Stimulated activated CD4-positive, alpha-beta T cell treated with anti-CD3 and anti-CD28 coated beads, Interleukin-15, amount 100 ng/mL, for 1 hour (primary cell): Measurements from ENCODE around the gene DUSP2.

Experiments used
- DNase-seq, 2 donors: peaks; one replicate each; pipeline ENCODE4 v3.0.0-alpha.2; 2020; ENCODE audit warnings: low read depth in 1 of 2, low spot score in 1 of 2

DUSP2 gene

GRCh38 chr2:96145036-96145847 lies at the start of gene DUSP2:
Gene DUSP2, minus strand, starts transcription at chr2:96145440. Its CDS starts 86 bp downstream, at chr2:96145354.
- peak; percentile 87 to 90 for DNase-seq

GRCh38 chr2:96191937-96192670 lies 46.9 kb upstream of the DUSP2 start:
- DNase-seq = no peak

- DNase-seq = no peak
Observed at GRCh38 chr2:96188821-96189526, 43.7 kb upstream of the DUSP2 start.

GRCh38 chr2:96186562-96186961 lies 41.3 kb upstream of the DUSP2 start:
- DNase-seq = no peak

- no peak for DNase-seq
Observed at GRCh38 chr2:96185516-96185915, 40.3 kb upstream of the DUSP2 start.

GRCh38 chr2:96184989-96185388 lies 39.7 kb upstream of the DUSP2 start:
- no peak for DNase-seq

- no peak for DNase-seq
Observed at GRCh38 chr2:96184188-96184587, 38.9 kb upstream of the DUSP2 start.

GRCh38 chr2:96181529-96181928 lies 36.3 kb upstream of the DUSP2 start:
- no peak for DNase-seq

- no peak for DNase-seq
Observed at GRCh38 chr2:96180521-96180920, 35.3 kb upstream of the DUSP2 start.

- DNase-seq = no peak
Observed at GRCh38 chr2:96180002-96180401, 34.8 kb upstream of the DUSP2 start.

- DNase-seq = no peak
Observed at GRCh38 chr2:96176661-96177060, 31.4 kb upstream of the DUSP2 start.

- no peak for DNase-seq
Observed at GRCh38 chr2:96175951-96176350, 30.7 kb upstream of the DUSP2 start.

- peak; percentile 69 to 81 for DNase-seq
Observed at GRCh38 chr2:96174251-96175144, 29.3 kb upstream of the DUSP2 start.

GRCh38 chr2:96171831-96172230 lies 26.6 kb upstream of the DUSP2 start:
- DNase-seq = no peak

- no peak for DNase-seq
Observed at GRCh38 chr2:96170626-96171025, 25.4 kb upstream of the DUSP2 start.

GRCh38 chr2:96169868-96170507 lies 24.7 kb upstream of the DUSP2 start:
- DNase-seq = no peak

- no peak for DNase-seq
Observed at GRCh38 chr2:96167407-96168013, 22.3 kb upstream of the DUSP2 start.

GRCh38 chr2:96164459-96165184 lies 19.4 kb upstream of the DUSP2 start:
- no peak for DNase-seq

- DNase-seq = peak in 1 of 2 donors; percentile 76
Observed at GRCh38 chr2:96163768-96164429, 18.7 kb upstream of the DUSP2 start.
